CD14-positive monocyte (primary cell): ENCODE measurements around the gene OR52K2. TPM values are rescaled to one million over a fixed set of nuclear protein-coding genes. Genes with fewer than 3 reads are reported as not detected.

Source experiments
- DNase-seq, 3 donors: peaks; one replicate each; pipeline ENCODE4 v3.0.0-alpha.2; 2011 to 2022
- H2AFZ ChIP-seq: 2 replicates; pipeline ENCODE4 v1.6.0; 2012; ENCODE audit warnings: mild to moderate bottlenecking, low read depth, low read length, inconsistent platforms; ENCODE audit not compliant: insufficient read depth, poor library complexity, severe bottlenecking
- H3K27ac ChIP-seq, 2 donors: 1 replicate in 1 of 2; 2 replicates in 1 of 2; pipeline ENCODE4 v1.5.1; 2012 to 2013; ENCODE audit warnings: low read length in 2 of 2, control low read depth in 1 of 2, inconsistent platforms in 1 of 2, low read depth in 1 of 2, mild to moderate bottlenecking in 1 of 2
- H3K27me3 ChIP-seq, 2 donors: one replicate each; pipeline versions ENCODE4 v1.6.0 to v1.6.1; 2011 to 2013; ENCODE audit warnings: low read length in 2 of 2; ENCODE audit not compliant: control insufficient read depth in 2 of 2, insufficient read depth in 2 of 2
- H3K36me3 ChIP-seq, 2 donors: replicated peaks in 1 of 2; 1 replicate in 1 of 2; 2 replicates in 1 of 2; pipeline versions ENCODE4 v1.5.1 to v1.6.1; 2012 to 2013; ENCODE audit warnings: low read length in 2 of 2, control low read depth in 1 of 2, inconsistent platforms in 1 of 2, mild to moderate bottlenecking in 1 of 2; ENCODE audit not compliant: insufficient read depth in 2 of 2, control insufficient read depth in 1 of 2
- H3K4me1 ChIP-seq, 2 donors: 1 replicate in 1 of 2; 2 replicates in 1 of 2; pipeline versions ENCODE4 v1.5.1 to v1.6.1; 2012 to 2013; ENCODE audit warnings: low read length in 2 of 2, control low read depth in 1 of 2, inconsistent platforms in 1 of 2, mild to moderate bottlenecking in 1 of 2, moderate library complexity in 1 of 2; ENCODE audit not compliant: insufficient read depth in 2 of 2, control insufficient read depth in 1 of 2
- H3K4me2 ChIP-seq: replicated peaks from 2 replicates; pipeline ENCODE3; 2012; ENCODE audit warnings: low read length, moderate library complexity, mild to moderate bottlenecking; ENCODE audit not compliant: poor library complexity, severe bottlenecking; ENCODE audit errors: extremely low read depth
- H3K4me3 ChIP-seq, 3 experiments: fragments of 200-600 bp in 1 of 3; sonication (generic) in 1 of 3; replicated peaks in 1 of 3; 1 replicate in 2 of 3; 2 replicates in 1 of 3; pipeline ENCODE4 v1.5.1; 2011 to 2013; ENCODE audit warnings: low read length in 3 of 3, mild to moderate bottlenecking in 3 of 3, control low read depth in 2 of 3, low read depth in 2 of 3, inconsistent platforms in 1 of 3, moderate library complexity in 1 of 3
- H3K79me2 ChIP-seq: 2 replicates; pipeline ENCODE4 v1.6.0; 2012; ENCODE audit warnings: mild to moderate bottlenecking, control low read depth, inconsistent platforms, low read length, moderate library complexity; ENCODE audit not compliant: insufficient read depth
- H3K9ac ChIP-seq: 2 replicates; pipeline ENCODE4 v1.6.0; 2017; ENCODE audit warnings: low read length, mild to moderate bottlenecking; ENCODE audit not compliant: insufficient read depth, poor library complexity, severe bottlenecking
- H3K9me3 ChIP-seq, 2 donors: replicated peaks in 1 of 2; 1 replicate in 1 of 2; 2 replicates in 1 of 2; pipeline versions ENCODE4 v1.5.1 to v1.6.1; 2012 to 2013; ENCODE audit warnings: low read length in 2 of 2, control low read depth in 1 of 2; ENCODE audit not compliant: control insufficient read depth in 1 of 2, insufficient read depth in 1 of 2
- H4K20me1 ChIP-seq: 2 replicates; pipeline ENCODE4 v1.6.0; 2012; ENCODE audit warnings: mild to moderate bottlenecking, low read length, control low read depth, moderate library complexity; ENCODE audit not compliant: insufficient read depth
- H3K27ac Mint-ChIP-seq, 7 donors: one replicate each; pipeline ENCODE4 v1.8.0; 2020; ENCODE audit warnings: mild to moderate bottlenecking in 7 of 7, mixed read lengths in 7 of 7, moderate library complexity in 6 of 7, inconsistent platforms in 2 of 7
- H3K27me3 Mint-ChIP-seq, 3 donors: one replicate each; pipeline ENCODE4 v1.8.0; 2021 to 2022; ENCODE audit warnings: low read depth in 3 of 3, mild to moderate bottlenecking in 3 of 3, mixed read lengths in 3 of 3, moderate library complexity in 3 of 3, inconsistent platforms in 1 of 3
- H3K36me3 Mint-ChIP-seq, 2 donors: one replicate each; pipeline ENCODE4 v1.8.0; 2020; ENCODE audit warnings: mixed read lengths in 2 of 2, inconsistent platforms in 1 of 2, mild to moderate bottlenecking in 1 of 2
- H3K4me1 Mint-ChIP-seq: one replicate; pipeline ENCODE4 v1.8.0; 2020; ENCODE audit warnings: mild to moderate bottlenecking, mixed read lengths
- H3K4me3 Mint-ChIP-seq, 2 donors: one replicate each; pipeline ENCODE4 v1.8.0; 2020; ENCODE audit warnings: mild to moderate bottlenecking in 2 of 2, mixed read lengths in 2 of 2, moderate library complexity in 1 of 2
- H3K9me3 Mint-ChIP-seq, 7 donors: one replicate each; pipeline ENCODE4 v1.8.0; 2020 to 2022; ENCODE audit warnings: mixed read lengths in 7 of 7, mild to moderate bottlenecking in 6 of 7, moderate library complexity in 6 of 7, inconsistent platforms in 2 of 7
- CTCF ChIP-seq: fragments of 200-600 bp; IDR thresholded peaks from one replicate; pipeline ENCODE4 v1.8.0; 2022; ENCODE audit warnings: antibody characterized with exemption, mild to moderate bottlenecking
- WGBS: methylation state at CpG from one replicate; pipeline ENCODE4 v1.1.5; 2013; ENCODE audit warnings: missing lambda C conversion rate; ENCODE audit not compliant: insufficient coverage; 5-methylcytosine and 5-hydroxymethylcytosine counted together
- intact Hi-C, 2 donors: fragments of 100-400 bp; cut with micrococcal nuclease; formaldehyde crosslinking; loops; one replicate each; pipeline versions ENCODE4 v1.15.0 to v1.15.1; 2023
- polyA plus RNA-seq, 3 donors: library from polyadenylated mRNA; depleted of rRNA in 1 of 3; unstranded in 2 of 3; stranded (reverse) in 1 of 3; fragments of 300-500 nt in 2 of 3; fragments of >200 nt in 1 of 3; fragmentation: Illumina TruSeq in 2 of 3; gene quantifications; 1 replicate in 2 of 3; 2 replicates in 1 of 3; pipeline ENCODE4 v1.2.3, GENCODE V29; 2012 to 2021

The OR52K2 gene
- polyA plus RNA-seq, 3 donors: 0.16 to 1.5 (median 0.41) TPM

GRCh38 chr11:4466871-4467442, 17.9 kb downstream of the OR52K2 start:
- H3K9ac ChIP-seq: no peak overlapping the region
- H3K4me3 Mint-ChIP-seq: no peak overlapping the region
- H3K4me2 ChIP-seq: no peak overlapping the region
- no peak for DNase-seq
- H3K36me3 Mint-ChIP-seq: peaks cover 31 to 32% of the 10 kb centered on the region in 2 donors
- H3K9me3 Mint-ChIP-seq: peaks cover 16 to 35% (median 28%) of the 10 kb centered on the region in 7 donors
- no peaks in the 10 kb centered on the region for H3K79me2 ChIP-seq
- no peak overlapping the region for H2AFZ ChIP-seq
- no peaks in the 10 kb centered on the region for H3K27me3 ChIP-seq
- H3K4me1 Mint-ChIP-seq: peaks cover 54% of the 10 kb centered on the region
- peak overlapping the region in 1 of 2 donors; percentile 27 for H3K27ac ChIP-seq
- no peaks in the 10 kb centered on the region for H4K20me1 ChIP-seq
- H3K9me3 ChIP-seq: peaks cover 14 to 31% of the 10 kb centered on the region in 2 donors
- H3K4me1 ChIP-seq: peaks cover 49 to 58% of the 10 kb centered on the region in 2 donors
- no peak overlapping the region for H3K4me3 ChIP-seq
- no peak for TF ChIP-seq CTCF
- peaks cover 0 to 2% (median 1%) of the 10 kb centered on the region in 3 donors for H3K27me3 Mint-ChIP-seq
- intact Hi-C loops: no loop called here
- no peak overlapping the region for H3K27ac Mint-ChIP-seq
- peaks cover 0 to 33% of the 10 kb centered on the region in 2 donors for H3K36me3 ChIP-seq

GRCh38 chr11:4467811-4468606, 18.9 kb downstream of the OR52K2 start:
- intact Hi-C loops: no loop called here
- Mint-ChIP-seq H3K27me3 (peaks cover 0 to 1% (median 0%) of the 10 kb centered on the region in 3 donors), H3K4me3 (no peak overlapping the region), H3K4me1 (peaks cover 54% of the 10 kb centered on the region), H3K36me3 (peaks cover 29 to 32% of the 10 kb centered on the region in 2 donors), H3K27ac (peak overlapping the region in 6 of 7 donors; percentile 18 to 86 (median 62)), H3K9me3 (peaks cover 16 to 30% (median 22%) of the 10 kb centered on the region in 7 donors)
- no peaks in the 10 kb centered on the region for H4K20me1 ChIP-seq
- H3K4me2 ChIP-seq: peak overlapping the region; percentile 24
- H3K4me3 ChIP-seq: no peak overlapping the region
- no peaks in the 10 kb centered on the region for H3K79me2 ChIP-seq
- H3K36me3 ChIP-seq: peaks cover 0 to 22% of the 10 kb centered on the region in 2 donors
- no peaks in the 10 kb centered on the region for H3K27me3 ChIP-seq
- H3K9ac ChIP-seq: peak overlapping the region; percentile 11
- no peak for TF ChIP-seq CTCF
- peaks cover 49 to 58% of the 10 kb centered on the region in 2 donors for H3K4me1 ChIP-seq
- H3K9me3 ChIP-seq: peaks cover 12 to 25% of the 10 kb centered on the region in 2 donors
- 100% methylated on average over 1 of the region's 3 CpGs for WGBS
- DNase-seq: peak in 1 of 3 donors; percentile 19
- peak overlapping the region; percentile 4 to 63 for H3K27ac ChIP-seq
- no peak overlapping the region for H2AFZ ChIP-seq
